Stimulated activated CD4-positive, alpha-beta T cell treated with anti-CD3 and anti-CD28 coated beads, Interleukin-1b, Interleukin-23, amount 100 ng/mL, for 1 hour (primary cell): ENCODE results near the gene MSI1.
A peak's percentile ranks its signal among the peaks of the same experiment; 100 is the strongest.

ENCODE experiments used
- DNase-seq, 2 donors: peaks; one replicate each; pipeline ENCODE4 v3.0.0-alpha.2; 2020; ENCODE audit warnings: low read depth in 2 of 2

The MSI1 gene

GRCh38 chr12:120324841-120325417 lies 44.0 kb downstream of the MSI1 start:
- DNase-seq, result no peak

- DNase-seq, result no peak
Measured at GRCh38 chr12:120323772-120324171, 45.2 kb downstream of the MSI1 start.

GRCh38 chr12:120321382-120322202 lies 47.4 kb downstream of the MSI1 start:
- DNase-seq, result no peak

GRCh38 chr12:120317224-120318105 lies 51.5 kb downstream of the MSI1 start:
- DNase-seq, result peak; percentile 98 to 100

- no peak for DNase-seq
Measured at GRCh38 chr12:120316798-120317223, 52.2 kb downstream of the MSI1 start.

GRCh38 chr12:120314220-120314619 lies 54.7 kb downstream of the MSI1 start:
- no peak for DNase-seq

GRCh38 chr12:120301962-120302815 lies 66.8 kb downstream of the MSI1 start, which contains the start of gene SIRT4:
Gene SIRT4 (plus strand): TSS chr12:120302321. CDS start chr12:120303562, 1,241 bp downstream.
- peak; percentile 69 to 79 for DNase-seq

GRCh38 chr12:120292661-120293531 lies 76.1 kb downstream of the MSI1 start, which contains the start of gene RNU4-1:
Gene RNU4-1 (minus strand): TSS chr12:120293237.
- DNase-seq, result peak; percentile 39 to 47

- DNase-seq, result peak in 1 of 2 donors; percentile 11
Measured at GRCh38 chr12:120292411-120292660, 76.6 kb downstream of the MSI1 start.
